ENCODE measurements around the gene RASGRP1.

The RASGRP1 gene

GRCh38 chr15:38576261-38576660 is 11.6 kb upstream of the RASGRP1 start:
- no peak for DNase-seq (ENCODE audit: low read depth in 3 of 3)

- no peak for DNase-seq (ENCODE audit: low read depth in 3 of 3)
Measured at GRCh38 chr15:38565287-38565670, 665 bp upstream of the RASGRP1 start.

- DNase-seq (ENCODE audit: low read depth in 3 of 3): peak; percentile 79 to 86 (median 81)
Measured at GRCh38 chr15:38563723-38564519, 693 bp downstream of the RASGRP1 start.

- no peak for DNase-seq (ENCODE audit: low read depth in 3 of 3)
Measured at GRCh38 chr15:38562278-38562677, 2.3 kb downstream of the RASGRP1 start.

GRCh38 chr15:38560456-38560926 is 4.1 kb downstream of the RASGRP1 start:
- no peak for DNase-seq (ENCODE audit: low read depth in 3 of 3)

GRCh38 chr15:38559636-38560307 is 4.8 kb downstream of the RASGRP1 start:
- DNase-seq (ENCODE audit: low read depth in 3 of 3): no peak

GRCh38 chr15:38559131-38559530 is 5.5 kb downstream of the RASGRP1 start:
- no peak for DNase-seq (ENCODE audit: low read depth in 3 of 3)

- no peak for DNase-seq (ENCODE audit: low read depth in 3 of 3)
Measured at GRCh38 chr15:38558372-38559059, 6.1 kb downstream of the RASGRP1 start.

- DNase-seq (ENCODE audit: low read depth in 3 of 3): no peak
Measured at GRCh38 chr15:38557921-38558320, 6.7 kb downstream of the RASGRP1 start.

GRCh38 chr15:38555686-38556334 is 8.8 kb downstream of the RASGRP1 start:
- DNase-seq (ENCODE audit: low read depth in 3 of 3): peak in 1 of 3 experiments; percentile 34

GRCh38 chr15:38554354-38554753 is 10.3 kb downstream of the RASGRP1 start:
- DNase-seq (ENCODE audit: low read depth in 3 of 3): peak in 1 of 3 experiments; percentile 44

GRCh38 chr15:38553071-38553470 is 11.5 kb downstream of the RASGRP1 start:
- DNase-seq (ENCODE audit: low read depth in 3 of 3): no peak

GRCh38 chr15:38551720-38552648 is 12.6 kb downstream of the RASGRP1 start:
- no peak for DNase-seq (ENCODE audit: low read depth in 3 of 3)

- DNase-seq (ENCODE audit: low read depth in 3 of 3): no peak
Measured at GRCh38 chr15:38549222-38549621, 15.4 kb downstream of the RASGRP1 start.

GRCh38 chr15:38547255-38547997 is 17.2 kb downstream of the RASGRP1 start:
- peak in 1 of 3 experiments; percentile 33 for DNase-seq (ENCODE audit: low read depth in 3 of 3)

- no peak for DNase-seq (ENCODE audit: low read depth in 3 of 3)
Measured at GRCh38 chr15:38545179-38545578, 19.4 kb downstream of the RASGRP1 start.

- no peak for DNase-seq (ENCODE audit: low read depth in 3 of 3)
Measured at GRCh38 chr15:38541026-38541425, 23.6 kb downstream of the RASGRP1 start.

GRCh38 chr15:38540510-38540909 is 24.1 kb downstream of the RASGRP1 start:
- DNase-seq (ENCODE audit: low read depth in 3 of 3): no peak

- DNase-seq (ENCODE audit: low read depth in 3 of 3): no peak
Measured at GRCh38 chr15:38539008-38539343, 25.6 kb downstream of the RASGRP1 start.

- DNase-seq (ENCODE audit: low read depth in 3 of 3): no peak
Measured at GRCh38 chr15:38538328-38539007, 26.1 kb downstream of the RASGRP1 start.
